ENCODE results near the gene PLA2G1B. TPM values are rescaled to one million over a fixed set of nuclear protein-coding genes. Genes with fewer than 3 reads are reported as not detected.
A peak's percentile ranks its signal among the peaks of the same experiment; 100 is the strongest.
"Not testable (repeated sequence)": the region's sequence is repeated elsewhere in the genome, so short reads cannot be mapped to it uniquely, and the experiment has no call there.

The PLA2G1B gene
- total RNA-seq, 1 experiment from 2014 or later: not detected

DNA sequence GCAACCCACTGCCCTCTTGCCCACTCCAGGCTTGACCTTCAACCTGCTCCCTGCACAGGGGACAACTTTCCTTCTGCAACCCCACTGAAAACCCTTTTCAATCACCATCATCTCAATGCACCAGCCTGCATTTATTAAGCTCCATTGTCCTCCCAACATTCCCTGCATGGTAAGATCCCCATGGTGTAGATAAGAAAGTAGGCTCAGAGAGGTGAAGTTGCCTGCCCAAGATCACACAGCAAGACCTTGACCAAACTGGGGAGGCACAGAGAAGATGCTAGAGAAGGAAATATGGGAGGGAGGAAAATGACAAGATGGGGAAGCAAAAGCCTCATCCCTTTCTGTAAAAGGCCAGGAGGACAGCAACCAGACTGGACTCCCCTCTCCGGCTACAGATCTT is 31.5 kb upstream of the PLA2G1B start:
- DNase-seq (ENCODE audit: low read depth): no peak

DNA sequence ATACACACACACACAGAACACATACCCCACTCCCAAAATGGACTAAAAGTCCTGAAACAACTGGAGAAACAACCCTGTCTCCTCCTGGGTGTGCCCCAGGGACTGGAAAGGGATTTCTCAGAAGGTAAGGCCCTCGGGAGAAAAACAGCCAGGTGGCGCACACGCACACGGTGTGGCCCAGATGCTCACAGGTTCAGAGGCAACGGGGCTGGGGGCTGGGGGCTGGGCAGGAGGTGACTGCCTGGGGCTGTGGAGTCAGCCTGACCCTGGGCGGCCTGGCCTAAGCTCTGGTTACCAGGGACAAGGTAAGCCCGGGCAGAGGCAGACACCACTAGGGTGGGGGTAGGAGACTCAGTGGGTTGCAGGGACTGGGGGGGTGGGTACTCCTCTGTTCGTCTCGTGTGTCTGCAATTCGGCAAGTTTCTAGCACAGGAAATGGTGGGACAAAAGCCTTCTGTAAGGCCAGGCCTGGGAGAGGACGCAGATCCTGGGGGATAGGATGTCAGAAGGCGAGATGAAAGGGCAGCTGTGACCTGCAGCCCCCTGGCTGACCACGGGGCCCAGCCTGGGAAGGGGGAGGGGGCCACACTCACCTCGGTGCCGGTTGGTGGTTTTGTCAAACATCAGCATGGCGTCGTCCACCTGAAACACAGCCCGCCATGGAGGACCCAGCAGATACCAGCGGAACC is 31.0 kb upstream of the PLA2G1B start:
- DNase-seq (ENCODE audit: low read depth): no peak

DNA sequence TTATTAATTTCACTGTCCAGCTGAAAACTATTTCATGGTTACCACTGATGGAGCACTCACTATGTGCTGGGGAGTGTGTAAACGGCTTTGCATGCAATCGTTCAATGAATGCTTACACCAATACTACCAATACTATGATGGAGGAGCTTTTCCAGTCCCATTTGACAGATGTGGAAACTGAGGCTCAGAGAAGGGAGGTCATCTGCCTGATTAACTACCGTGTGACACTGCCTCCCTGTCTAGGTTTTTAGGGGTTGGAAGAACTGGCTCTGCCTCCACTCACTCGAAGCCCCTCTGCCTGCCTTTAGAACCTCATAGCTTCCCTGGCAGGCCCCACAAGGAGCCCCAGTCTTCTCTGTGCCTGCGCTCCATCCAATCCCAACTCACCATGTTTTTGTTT is 29.5 kb upstream of the PLA2G1B start:
- DNase-seq (ENCODE audit: low read depth): no peak

DNA sequence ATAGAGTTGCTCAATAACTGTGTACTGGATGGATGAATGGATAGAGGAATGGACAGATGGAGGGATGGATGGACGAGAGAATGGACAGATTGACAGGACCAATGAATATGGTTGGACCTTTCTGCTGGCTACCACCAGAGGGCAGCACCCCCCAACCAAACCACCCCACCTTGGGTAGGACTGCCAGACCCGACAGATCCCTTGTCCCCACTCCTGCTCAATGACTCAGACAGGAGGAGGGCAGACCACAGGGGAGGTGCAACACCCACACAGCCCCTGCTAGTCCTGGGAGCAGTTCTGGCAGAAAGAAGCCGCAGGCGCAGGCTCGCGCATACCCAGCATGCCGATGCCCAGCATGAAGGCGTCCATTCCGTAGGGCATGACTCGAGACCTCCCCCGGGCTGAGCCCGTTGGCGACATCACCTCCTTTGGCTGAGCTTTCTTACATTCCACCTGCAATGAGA is 29.0 kb upstream of the PLA2G1B start:
- peak; percentile 97 for DNase-seq (ENCODE audit: low read depth)

DNA sequence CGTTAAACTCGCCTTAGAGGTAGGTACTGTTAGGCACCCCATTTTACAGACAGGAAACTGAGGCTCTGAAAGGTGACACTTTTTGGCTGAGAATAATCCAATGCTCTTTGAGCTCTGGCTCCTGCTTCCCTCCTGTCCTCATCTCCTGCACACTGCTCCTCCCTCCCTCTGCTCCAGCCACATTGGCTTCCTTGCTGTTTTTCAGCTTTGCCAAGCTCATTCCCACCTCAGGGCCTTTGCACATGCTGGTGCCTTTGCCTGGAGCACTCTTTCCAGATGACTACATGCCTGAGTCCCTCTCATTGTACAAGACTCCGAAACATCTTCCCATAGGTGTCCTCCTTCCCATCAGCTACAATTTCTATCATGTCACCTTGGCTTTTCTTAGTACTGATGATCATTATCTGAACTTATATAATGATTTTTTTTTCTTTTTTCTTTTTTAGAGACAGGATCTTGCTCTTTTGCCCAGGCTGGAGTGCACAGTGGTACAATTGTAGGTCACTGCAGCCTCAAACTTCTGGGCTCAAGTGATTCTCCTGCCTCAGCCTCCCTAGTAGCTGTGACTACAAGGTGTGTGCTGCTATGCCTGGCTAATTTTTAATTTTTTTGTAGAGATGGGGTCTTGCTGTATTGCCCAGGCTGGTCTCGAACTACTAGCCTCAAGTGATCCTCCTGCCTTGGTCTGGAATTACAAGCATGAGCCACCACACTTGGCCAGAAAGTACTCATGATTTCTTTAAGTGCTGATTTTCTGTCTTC is 26.2 kb upstream of the PLA2G1B start:
- DNase-seq (ENCODE audit: low read depth): no peak

DNA sequence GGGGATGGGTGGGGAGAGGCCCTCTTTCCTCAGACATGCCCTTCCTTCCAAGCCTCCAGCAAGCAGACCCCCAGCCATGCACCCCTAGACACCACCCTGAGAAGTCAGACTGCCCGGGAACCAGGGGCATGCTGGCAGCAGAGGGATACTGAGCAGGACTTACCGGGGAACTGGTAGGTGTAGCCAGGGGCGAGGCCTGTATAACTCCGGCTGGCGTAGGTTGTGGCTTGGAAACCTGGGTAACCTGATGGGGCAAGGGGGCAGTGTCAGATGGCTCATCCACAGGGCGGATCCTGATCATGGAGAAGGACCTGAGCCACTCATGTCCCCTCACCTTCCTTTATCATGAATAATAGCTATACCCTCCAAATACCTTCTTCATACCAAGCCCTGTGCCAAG is 25.6 kb upstream of the PLA2G1B start:
- no peak for DNase-seq (ENCODE audit: low read depth)

DNA sequence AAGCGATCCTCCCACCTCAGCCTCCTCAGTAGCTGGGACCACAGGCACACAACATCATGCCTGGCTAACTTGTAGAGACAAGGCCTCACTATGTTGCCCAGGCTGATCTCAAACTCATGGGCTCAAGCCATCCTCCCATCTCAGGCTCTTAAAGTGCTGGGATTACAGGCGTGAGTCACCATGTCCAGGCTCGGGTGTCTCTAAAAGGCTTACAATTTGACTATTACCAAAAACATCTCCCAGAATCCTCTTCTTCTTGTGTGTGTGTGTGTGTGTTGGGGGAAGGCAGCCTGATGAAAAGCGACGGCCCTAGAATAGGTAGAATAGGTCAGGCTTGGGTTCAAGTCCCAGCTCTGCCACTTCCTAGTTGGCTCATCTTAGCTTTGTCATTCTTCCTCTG is 24.5 kb upstream of the PLA2G1B start:
- DNase-seq (ENCODE audit: low read depth): peak; percentile 66

DNA sequence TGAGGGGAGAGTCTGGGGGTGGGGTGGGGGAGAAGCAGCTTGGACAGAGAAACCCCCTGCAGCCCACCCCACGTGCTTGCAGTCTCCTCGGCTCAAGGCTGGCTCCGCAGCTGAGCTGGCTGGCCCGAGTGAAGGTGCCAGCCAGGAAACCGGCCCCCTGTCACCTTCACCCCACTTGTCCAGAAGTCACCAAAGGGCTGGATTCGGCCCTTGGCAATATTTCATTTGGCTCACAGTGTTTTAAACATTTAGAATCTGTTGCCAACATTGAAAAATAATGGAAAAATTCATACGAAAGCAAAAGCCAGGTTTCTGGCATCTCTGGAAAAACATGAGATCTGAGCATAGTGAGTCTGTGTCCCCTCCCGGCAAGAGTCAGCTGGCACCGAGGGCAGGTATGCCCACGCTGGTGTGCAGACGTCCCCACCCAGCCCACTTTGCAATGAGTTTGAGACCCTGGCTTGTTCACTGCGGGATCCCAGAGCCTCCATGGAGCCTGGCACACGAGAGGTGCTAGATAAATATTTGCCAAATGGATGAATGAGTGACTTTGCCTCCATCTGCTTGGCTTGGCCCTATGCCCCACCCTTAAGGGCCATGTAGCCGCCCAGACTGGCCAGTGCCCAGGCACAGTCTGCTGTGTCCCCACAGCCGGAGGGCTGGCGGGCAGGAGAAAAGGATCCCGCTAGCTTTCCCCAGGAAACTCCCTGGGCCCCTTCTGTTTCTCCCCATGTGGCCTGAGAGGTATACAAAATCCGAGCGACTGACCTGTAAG is 23.2 kb upstream of the PLA2G1B start:
- DNase-seq (ENCODE audit: low read depth): no peak

DNA sequence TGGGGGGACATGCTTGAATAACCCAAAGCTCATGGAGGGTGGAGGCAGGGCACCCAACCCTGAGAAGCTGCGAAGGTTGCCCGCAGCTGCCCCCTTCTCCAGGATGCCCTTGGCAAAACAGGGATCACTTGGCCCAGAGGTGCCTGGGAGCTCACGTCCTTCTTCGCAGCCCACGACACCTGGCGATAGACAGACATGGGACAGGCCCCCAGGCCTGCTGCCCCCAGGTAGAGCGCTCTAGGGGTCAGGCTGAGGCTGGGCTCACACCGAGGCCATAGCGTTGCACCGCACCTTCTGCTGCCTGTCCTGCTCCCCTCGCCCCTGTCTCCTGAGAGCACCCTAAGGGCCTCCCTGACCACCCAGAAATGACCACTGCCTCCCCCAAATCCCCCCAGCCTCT is 20.2 kb upstream of the PLA2G1B start:
- DNase-seq (ENCODE audit: low read depth): no peak

DNA sequence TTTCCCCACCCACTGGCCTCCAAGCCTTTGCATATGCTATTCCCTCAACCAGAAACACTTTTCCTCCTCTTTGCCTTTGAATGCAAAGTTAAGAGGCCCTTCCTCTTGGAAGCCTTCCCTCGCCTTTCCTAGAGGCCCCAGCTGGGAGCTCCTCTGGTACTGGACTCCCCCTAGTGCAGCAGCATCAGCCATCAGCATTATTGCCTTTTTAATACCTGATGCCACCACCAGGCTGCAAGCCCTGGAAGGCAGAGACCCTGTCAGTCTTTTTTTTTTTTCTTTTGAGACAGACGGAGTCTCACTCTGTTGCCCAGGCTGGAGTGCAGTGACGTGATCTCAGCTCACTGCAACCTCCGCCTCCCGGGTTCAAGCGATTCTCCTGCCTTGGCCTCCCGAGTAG is 19.1 kb upstream of the PLA2G1B start:
- no peak for DNase-seq (ENCODE audit: low read depth)

DNA sequence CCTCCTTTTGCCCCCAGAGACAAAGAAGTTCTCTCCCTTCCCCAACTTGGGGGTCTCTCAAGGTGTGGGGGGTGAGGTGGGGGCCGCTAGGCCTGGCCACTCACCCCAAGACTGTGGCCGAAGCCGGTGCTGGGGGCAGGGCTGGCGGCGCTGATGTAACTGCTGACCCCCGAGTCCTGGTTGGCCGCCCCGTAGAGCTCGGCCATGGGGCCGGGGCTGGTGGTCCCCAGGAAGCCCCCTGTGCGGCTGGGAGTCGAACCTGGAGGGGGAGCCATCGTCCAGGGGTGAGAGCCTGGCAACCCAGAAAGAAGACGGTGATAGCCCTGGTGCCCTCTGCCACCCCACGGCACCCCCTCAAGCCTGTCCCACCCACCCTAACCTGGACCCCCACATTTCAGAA is 18.5 kb upstream of the PLA2G1B start:
- no peak for DNase-seq (ENCODE audit: low read depth)

DNA sequence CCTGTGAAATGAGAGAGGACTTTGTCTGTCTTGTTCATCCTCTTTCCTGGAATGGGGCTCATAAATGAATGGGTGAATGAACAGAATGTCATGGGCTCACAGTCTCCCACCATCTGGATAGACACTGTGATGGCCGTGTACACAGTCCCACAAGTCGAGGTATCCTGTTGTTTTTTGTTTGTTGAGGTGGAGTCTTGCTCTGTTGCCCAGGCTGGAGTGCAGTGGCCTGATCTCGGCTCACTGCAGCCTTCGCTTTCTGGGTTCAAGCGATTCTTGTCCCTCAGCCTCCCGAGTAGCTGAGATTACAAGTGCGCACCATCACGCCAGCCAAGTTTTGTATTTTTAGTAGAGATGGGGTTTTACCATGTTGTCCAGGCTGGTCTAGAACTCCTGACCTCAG is 16.1 kb upstream of the PLA2G1B start:
- no peak for DNase-seq (ENCODE audit: low read depth)

DNA sequence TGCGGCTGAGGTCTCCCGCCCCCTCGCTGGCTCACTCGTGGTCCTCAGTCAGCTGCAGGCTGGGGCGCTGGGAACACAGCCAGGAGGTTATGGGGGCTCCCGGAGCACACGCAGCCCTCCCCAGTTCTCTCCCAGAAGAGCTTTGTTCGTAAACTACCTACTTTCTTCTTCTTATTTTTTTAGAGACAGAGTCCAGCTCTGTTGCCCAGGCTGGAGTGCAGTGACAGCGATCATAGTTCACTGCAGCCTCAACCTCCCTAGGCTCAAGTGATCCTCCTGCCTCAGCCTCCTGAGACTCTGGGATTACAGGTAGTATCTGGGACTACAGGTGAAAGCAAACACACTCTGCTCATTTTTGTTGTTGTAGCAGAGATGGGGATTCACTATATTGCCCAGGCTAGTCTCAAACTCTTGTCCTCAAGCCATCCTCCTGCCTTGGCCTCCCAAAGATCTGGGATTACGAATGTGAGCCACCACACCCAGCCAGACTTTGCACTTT is 15.5 kb upstream of the PLA2G1B start:
- no peak for DNase-seq (ENCODE audit: low read depth)

DNA sequence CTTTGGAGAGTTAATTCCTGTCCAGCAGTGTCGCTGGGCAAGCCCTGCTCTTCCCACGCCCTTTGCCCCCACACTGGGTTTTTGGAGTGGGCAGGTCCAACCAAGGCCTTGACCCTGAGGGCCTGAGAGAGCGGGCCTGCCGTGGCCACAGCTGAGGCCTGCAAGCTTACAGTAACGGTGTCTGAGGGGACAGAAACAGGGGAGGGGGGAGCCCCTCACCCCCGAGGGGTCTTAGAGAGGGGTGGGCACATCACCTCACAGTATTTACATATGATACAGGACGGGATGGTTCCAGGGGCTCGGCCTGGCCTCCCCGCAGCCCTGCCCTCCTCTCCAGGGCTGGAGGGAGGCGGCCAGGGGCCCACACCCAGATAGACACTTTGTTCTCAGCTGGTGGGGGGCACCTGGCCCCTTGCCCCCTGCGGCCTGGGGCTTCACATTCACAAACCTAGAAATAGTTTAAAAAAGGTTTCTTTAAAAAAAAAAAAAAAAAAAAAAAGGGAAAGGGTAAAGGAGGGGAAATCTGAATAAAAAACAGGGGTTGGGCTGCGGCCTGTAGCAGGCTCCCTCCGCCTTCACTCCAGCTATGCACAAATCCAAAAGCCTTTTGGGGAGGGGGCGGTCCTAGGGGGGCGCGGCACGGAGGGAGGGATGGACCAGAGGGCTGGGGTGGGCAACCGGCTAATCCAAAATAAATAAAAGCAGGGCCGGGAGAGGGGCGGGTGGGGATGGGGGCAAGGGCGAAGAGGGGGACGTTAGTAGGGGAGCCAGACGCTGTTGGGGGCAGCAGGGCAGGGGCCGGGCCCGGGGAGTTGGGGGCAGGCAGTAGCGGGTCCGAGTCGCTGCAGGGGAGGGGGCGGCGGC is 14.8 kb upstream of the PLA2G1B start:
- DNase-seq (ENCODE audit: low read depth): no peak

DNA sequence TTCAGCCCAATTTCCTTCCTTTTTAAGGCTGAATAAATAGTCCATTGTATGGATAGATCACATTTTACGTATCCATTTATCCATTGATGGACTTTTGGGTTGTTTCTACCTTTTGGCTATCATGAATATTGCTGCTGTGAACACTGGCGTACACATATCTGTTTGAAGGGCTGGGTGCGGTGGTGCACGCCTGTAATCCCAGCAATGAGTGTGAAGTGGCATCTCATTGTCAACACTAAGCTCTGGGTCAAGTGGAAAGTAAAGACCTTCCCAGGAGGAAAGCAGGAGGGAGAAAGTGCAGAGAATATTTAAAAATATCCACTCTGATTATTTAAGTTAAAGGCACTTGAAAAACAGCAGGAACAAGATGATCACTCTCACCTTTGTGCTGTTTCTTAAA is 11.7 kb upstream of the PLA2G1B start:
- no peak for DNase-seq (ENCODE audit: low read depth)

DNA sequence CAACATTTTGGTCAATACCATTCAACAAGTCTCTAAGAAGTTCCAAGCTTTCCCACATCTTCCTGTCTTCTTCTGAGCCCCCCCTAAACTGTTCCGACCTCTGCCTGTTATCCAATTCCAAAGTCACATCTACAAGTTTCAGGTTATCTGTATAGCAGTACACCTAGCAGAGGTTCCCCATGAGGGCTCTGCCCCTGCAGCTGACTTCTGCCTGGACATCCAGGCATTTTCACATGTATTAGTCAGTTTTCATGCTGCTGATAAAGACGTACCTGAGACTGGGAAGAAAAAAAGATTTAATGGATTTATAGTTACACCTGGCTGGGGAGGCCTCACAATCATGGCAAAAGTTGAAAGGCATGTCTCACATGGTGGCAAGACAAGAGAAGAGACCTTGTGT is 10.2 kb upstream of the PLA2G1B start:
- DNase-seq (ENCODE audit: low read depth): no peak

DNA sequence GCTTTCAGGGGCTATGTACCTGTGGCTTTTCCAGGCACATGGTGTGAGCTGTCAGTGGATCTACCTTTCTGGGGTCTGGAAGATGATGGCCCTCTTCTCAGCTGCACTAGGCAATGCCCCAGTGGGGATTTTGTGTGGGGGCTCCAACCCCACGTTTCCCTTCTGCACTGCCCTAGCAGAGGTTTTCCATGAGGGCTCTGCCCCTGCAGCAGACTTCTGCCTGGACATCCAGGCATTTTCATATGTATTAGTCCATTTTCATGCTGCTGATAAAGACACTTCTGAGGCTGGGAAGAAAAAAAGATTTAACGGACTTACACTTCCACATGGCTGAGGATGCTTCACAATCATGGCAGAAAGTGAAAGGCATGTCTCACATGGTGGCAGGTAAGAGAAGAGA is 8.8 kb upstream of the PLA2G1B start:
- DNase-seq (ENCODE audit: low read depth): not testable (repeated sequence)

DNA sequence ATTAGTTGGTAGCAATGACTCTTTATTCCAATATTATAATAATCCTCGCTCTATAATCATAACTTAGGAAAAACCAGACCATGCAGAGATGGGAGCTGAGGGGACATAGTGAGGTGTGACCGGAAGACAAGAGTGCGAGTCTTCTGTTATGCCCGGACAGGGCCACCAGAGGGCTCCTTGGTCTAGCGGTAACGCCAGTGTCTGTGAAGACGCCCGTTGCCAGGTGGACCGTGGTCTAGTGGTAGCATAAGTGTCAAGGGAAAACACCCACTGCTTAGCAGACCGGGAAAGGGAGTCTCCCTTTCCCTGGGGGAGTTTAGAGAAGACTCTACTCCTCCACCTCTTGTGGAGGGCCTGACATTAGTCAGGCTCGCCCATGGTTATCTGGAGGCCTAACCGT is 7.9 kb upstream of the PLA2G1B start:
- DNase-seq (ENCODE audit: low read depth): peak; percentile 50

DNA sequence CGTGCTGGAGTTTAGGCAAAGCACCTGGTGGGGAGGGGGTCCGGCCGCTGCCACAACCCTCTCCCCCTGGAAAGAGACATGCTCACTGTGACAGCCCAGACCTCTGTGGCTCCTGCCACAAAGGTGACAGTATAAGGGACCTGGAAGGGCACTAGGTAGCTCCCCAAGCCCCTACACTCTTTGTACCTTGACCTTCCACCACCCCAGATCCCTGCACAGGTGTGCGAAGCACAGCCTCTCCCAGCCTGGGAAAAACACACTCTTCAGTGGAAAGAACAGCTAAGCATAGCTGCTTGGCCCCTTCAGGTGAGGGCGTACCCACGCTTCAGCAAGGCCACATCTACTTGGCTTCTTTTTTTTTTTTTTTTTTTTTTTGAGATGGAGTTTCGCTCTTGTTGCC is 4.9 kb upstream of the PLA2G1B start:
- DNase-seq (ENCODE audit: low read depth): no peak

DNA sequence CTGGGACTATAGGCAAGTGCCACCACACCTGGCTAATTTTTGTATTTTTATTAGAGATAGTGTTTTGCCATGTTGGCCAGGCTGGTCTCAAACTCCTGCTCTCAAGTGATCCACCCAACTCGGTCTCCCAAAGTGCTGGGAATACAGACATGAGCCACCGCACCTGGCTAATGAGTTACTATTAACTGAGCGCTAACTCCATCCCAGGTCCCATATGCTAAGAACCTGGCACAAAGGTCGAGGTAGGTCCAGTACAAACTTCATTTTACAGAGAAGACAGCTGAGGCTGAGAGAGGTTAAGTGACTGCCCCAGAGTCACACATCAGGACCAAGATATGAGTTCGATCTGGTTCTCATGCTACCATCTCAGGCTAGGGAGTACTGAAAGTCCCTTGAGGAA is 4.5 kb upstream of the PLA2G1B start:
- DNase-seq (ENCODE audit: low read depth): no peak

DNA sequence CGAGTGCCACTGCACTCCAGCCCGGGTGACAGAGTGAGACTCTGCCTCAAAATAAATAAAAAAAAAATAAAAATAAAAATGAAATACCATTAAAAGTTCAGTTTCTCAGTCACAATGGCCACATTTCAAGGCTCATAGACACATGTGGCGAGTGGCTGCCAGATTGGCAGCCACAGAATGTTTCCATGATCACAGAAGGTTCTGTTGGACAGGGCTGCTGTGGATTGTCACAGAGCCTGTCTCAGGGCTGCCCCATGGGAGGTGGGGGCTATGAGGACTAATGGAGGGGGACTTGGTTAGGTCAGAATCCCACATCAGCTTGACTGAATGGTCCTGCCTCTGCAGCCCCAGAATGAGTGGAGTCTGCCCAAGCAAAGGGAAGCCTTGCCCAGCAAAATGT is 3.8 kb upstream of the PLA2G1B start:
- DNase-seq (ENCODE audit: low read depth): no peak

DNA sequence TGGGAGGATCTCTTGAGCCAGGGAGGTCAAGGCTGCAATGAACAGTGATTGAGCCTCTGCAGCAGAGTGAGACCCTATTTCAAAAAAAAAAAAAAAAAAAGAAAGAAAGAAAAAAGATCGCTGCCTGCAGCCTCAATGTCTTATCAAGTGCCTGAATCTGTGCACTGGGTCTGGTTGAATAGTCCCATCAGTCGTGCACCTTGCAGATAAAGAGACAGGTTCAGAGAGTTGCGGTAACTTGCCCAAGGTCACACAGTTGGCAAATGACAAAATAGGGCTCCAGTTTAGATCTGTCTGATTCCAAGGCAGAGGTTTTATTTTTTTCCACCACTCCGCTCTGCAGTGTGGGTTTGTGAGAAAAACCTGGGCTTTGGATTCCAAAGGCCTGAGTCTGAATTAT is 649 bp upstream of the PLA2G1B start:
- no peak for DNase-seq (ENCODE audit: low read depth)
